HG02642 (cell line): ENCODE results near the gene OTOGL.
A peak's percentile ranks its signal among the peaks of the same experiment; 100 is the strongest.
"Not testable (repeated sequence)": the region's sequence is repeated elsewhere in the genome, so short reads cannot be mapped to it uniquely, and the experiment has no call there.

ENCODE experiments used
- ATAC-seq: cut with Tn5 transposase; IDR thresholded peaks from one replicate; pipeline ENCODE4 v1.9.1; 2021; ENCODE audit warnings: mild to moderate bottlenecking; ENCODE audit not compliant: unreplicated experiment, poor library complexity

Gene OTOGL

GRCh38 chr12:80217011-80217535 lies 117.7 kb downstream of the OTOGL start:
- peak; percentile 54 for ATAC-seq

GRCh38 chr12:80218925-80219324 lies 119.6 kb downstream of the OTOGL start:
- not testable (repeated sequence) for ATAC-seq

- no peak for ATAC-seq
These were observed 120.0 kb downstream of the OTOGL start for GRCh38 chr12:80219345-80219744.

- ATAC-seq, result no peak
These were observed 122.9 kb downstream of the OTOGL start for GRCh38 chr12:80222261-80222660.

GRCh38 chr12:80226576-80226975 lies 127.2 kb downstream of the OTOGL start:
- no peak for ATAC-seq

GRCh38 chr12:80227904-80228303 lies 128.6 kb downstream of the OTOGL start:
- not testable (repeated sequence) for ATAC-seq

- ATAC-seq, result no peak
These were observed 130.7 kb downstream of the OTOGL start for GRCh38 chr12:80230068-80230467.

- no peak for ATAC-seq
These were observed 133.5 kb downstream of the OTOGL start for GRCh38 chr12:80232837-80233236.

- ATAC-seq, result no peak
These were observed 134.6 kb downstream of the OTOGL start for GRCh38 chr12:80233926-80234325.

- ATAC-seq, result no peak
These were observed 135.3 kb downstream of the OTOGL start for GRCh38 chr12:80234667-80235066.

- no peak for ATAC-seq
These were observed 136.6 kb downstream of the OTOGL start for GRCh38 chr12:80235944-80236343.

- ATAC-seq, result no peak
These were observed 140.5 kb downstream of the OTOGL start for GRCh38 chr12:80239867-80240266.

- no peak for ATAC-seq
These were observed 142.4 kb downstream of the OTOGL start for GRCh38 chr12:80241576-80242273.

GRCh38 chr12:80242321-80242720 lies 143.0 kb downstream of the OTOGL start:
- no peak for ATAC-seq

- not testable (repeated sequence) for ATAC-seq
These were observed 150.2 kb downstream of the OTOGL start for GRCh38 chr12:80249581-80249980.

- ATAC-seq, result no peak
These were observed 158.6 kb downstream of the OTOGL start for GRCh38 chr12:80257920-80258319.

- ATAC-seq, result no peak
These were observed 160.9 kb downstream of the OTOGL start for GRCh38 chr12:80260269-80260668.

GRCh38 chr12:80261403-80261802 lies 162.1 kb downstream of the OTOGL start:
- no peak for ATAC-seq

- ATAC-seq, result no peak
These were observed 163.0 kb downstream of the OTOGL start for GRCh38 chr12:80262346-80262745.

- ATAC-seq, result no peak
These were observed 163.4 kb downstream of the OTOGL start for GRCh38 chr12:80262771-80263170.

GRCh38 chr12:80264386-80264785 lies 165.0 kb downstream of the OTOGL start:
- no peak for ATAC-seq

- ATAC-seq, result no peak
These were observed 165.6 kb downstream of the OTOGL start for GRCh38 chr12:80264891-80265290.
